GM12878 (cell line): Measurements from ENCODE around the gene KLK2. TPM values are rescaled to one million over a fixed set of nuclear protein-coding genes. Genes with fewer than 3 reads are reported as not detected.
A peak's percentile ranks its signal among the peaks of the same experiment; 100 is the strongest.

ENCODE experiments used
- CBFB ChIP-seq: IDR thresholded peaks from 2 replicates; pipeline ENCODE4 v1.6.1; 2016; ENCODE audit warnings: antibody characterized with exemption, low read depth
- CREB1 ChIP-seq: IDR thresholded peaks from 2 replicates; pipeline ENCODE4 v1.6.1; 2012; ENCODE audit warnings: low read depth, mild to moderate bottlenecking, inconsistent platforms
- JUNB ChIP-seq: IDR thresholded peaks from 2 replicates; pipeline ENCODE4 v1.6.1; 2016; ENCODE audit warnings: antibody characterized with exemption, mild to moderate bottlenecking
- LARP7 ChIP-seq: fragments of 450-650 bp; IDR thresholded peaks from 2 replicates; pipeline ENCODE4 v1.6.1; 2017; ENCODE audit warnings: mild to moderate bottlenecking
- NFYB ChIP-seq: IDR thresholded peaks from 2 replicates; pipeline ENCODE4 v1.6.1; 2011; ENCODE audit warnings: low read depth, mild to moderate bottlenecking, low read length, improper control_type of control experiment, moderate library complexity; ENCODE audit not compliant: insufficient read depth
- NR2C1 ChIP-seq: fragments of 450-650 bp; IDR thresholded peaks from 2 replicates; pipeline ENCODE4 v1.6.1; 2017; ENCODE audit warnings: antibody characterized with exemption, mild to moderate bottlenecking, moderate library complexity
- NR2C2 ChIP-seq: IDR thresholded peaks from 2 replicates; pipeline ENCODE4 v1.6.1; 2011; ENCODE audit warnings: borderline replicate concordance, low read depth; ENCODE audit not compliant: control insufficient read depth, insufficient read length
- POLR2A ChIP-seq: IDR thresholded peaks from 2 replicates; pipeline ENCODE4 v1.6.1; 2011; ENCODE audit warnings: low read depth, mild to moderate bottlenecking, low read length
- SIX5 ChIP-seq: IDR thresholded peaks from 2 replicates; pipeline ENCODE4 v1.6.1; 2011; ENCODE audit warnings: mild to moderate bottlenecking, low read depth, low read length, moderate library complexity; ENCODE audit not compliant: severe bottlenecking
- SMARCA5 ChIP-seq: fragments of 450-650 bp; IDR thresholded peaks from 2 replicates; pipeline ENCODE4 v1.6.1; 2017; ENCODE audit warnings: mild to moderate bottlenecking
- SREBF1 ChIP-seq: IDR thresholded peaks from 2 replicates; pipeline ENCODE4 v1.6.1; 2012; ENCODE audit warnings: mild to moderate bottlenecking, low read length
- ZNF207 ChIP-seq: fragments of 450-650 bp; IDR thresholded peaks from 2 replicates; pipeline ENCODE4 v1.6.1; 2014; ENCODE audit warnings: antibody characterized with exemption, mild to moderate bottlenecking, borderline replicate concordance
- polyA plus RNA-seq, 11 experiments: library from polyadenylated mRNA; depleted of rRNA in 4 of 11; unstranded in 6 of 11; stranded (reverse) in 5 of 11; fragments of >200 nt; fragmentation: Nextera tagmentation in 4 of 11; fragmentation: Illumina TruSeq in 1 of 11; extraction: Ambion mirVana in 4 of 11; extraction: Trizol in 1 of 11; gene quantifications; 1 replicate in 1 of 11; 2 replicates in 10 of 11; pipeline versions ENCODE4 v1.2.1 to v1.2.3, GENCODE V29; 2011 to 2016; ENCODE audit warnings: inconsistent platforms in 2 of 11, missing spikeins in 2 of 11, low read depth in 1 of 11
- total RNA-seq, 4 experiments: library from RNA; depleted of rRNA in 3 of 4; stranded (reverse); fragments of >200 nt in 3 of 4; fragmentation: Illumina TruSeq in 1 of 4; extraction: Trizol in 1 of 4; gene quantifications; 2 replicates each; pipeline versions ENCODE4 v1.2.1 to v1.2.3, GENCODE V29; 2013 to 2021
- TF ChIP-seq, protein P1 (sequence below): IDR thresholded peaks from 2 replicates; pipeline ENCODE4 v1.6.1; 2012; ENCODE audit warnings: low read length, inconsistent platforms
- TF ChIP-seq, protein P2 (sequence below): fragments of 450-650 bp; formaldehyde crosslinking; IDR thresholded peaks from 2 replicates; pipeline ENCODE4 v1.5.0; 2022; ENCODE audit warnings: mild to moderate bottlenecking, missing genetic modification characterization
- TF ChIP-seq, protein P3 (sequence below): fragments of 150-350 bp; IDR thresholded peaks from 2 replicates; pipeline ENCODE4 v1.6.1; 2014; ENCODE audit warnings: mild to moderate bottlenecking, low read depth, low read length
- TF ChIP-seq, protein P4 (sequence below): fragments of 450-650 bp; IDR thresholded peaks from 2 replicates; pipeline ENCODE4 v1.6.1; 2017; ENCODE audit warnings: mild to moderate bottlenecking, low read depth, inconsistent platforms; ENCODE audit not compliant: poor library complexity, severe bottlenecking
- TF ChIP-seq, protein P5 (sequence below): IDR thresholded peaks from 2 replicates; pipeline ENCODE4 v1.6.1; 2012; ENCODE audit warnings: low read depth, low read length, improper control_type of control experiment
- TF ChIP-seq, protein P6 (sequence below): IDR thresholded peaks from 2 replicates; pipeline ENCODE4 v1.6.1; 2012; ENCODE audit warnings: mild to moderate bottlenecking, low read depth, low read length

Gene KLK2
- total and polyA plus RNA-seq, 10 of the 15 experiments (the other 5 are each of a cell fraction or from before 2014, with no cell fraction given): 0.19 to 3.1 (median 1.2) TPM

DNA sequence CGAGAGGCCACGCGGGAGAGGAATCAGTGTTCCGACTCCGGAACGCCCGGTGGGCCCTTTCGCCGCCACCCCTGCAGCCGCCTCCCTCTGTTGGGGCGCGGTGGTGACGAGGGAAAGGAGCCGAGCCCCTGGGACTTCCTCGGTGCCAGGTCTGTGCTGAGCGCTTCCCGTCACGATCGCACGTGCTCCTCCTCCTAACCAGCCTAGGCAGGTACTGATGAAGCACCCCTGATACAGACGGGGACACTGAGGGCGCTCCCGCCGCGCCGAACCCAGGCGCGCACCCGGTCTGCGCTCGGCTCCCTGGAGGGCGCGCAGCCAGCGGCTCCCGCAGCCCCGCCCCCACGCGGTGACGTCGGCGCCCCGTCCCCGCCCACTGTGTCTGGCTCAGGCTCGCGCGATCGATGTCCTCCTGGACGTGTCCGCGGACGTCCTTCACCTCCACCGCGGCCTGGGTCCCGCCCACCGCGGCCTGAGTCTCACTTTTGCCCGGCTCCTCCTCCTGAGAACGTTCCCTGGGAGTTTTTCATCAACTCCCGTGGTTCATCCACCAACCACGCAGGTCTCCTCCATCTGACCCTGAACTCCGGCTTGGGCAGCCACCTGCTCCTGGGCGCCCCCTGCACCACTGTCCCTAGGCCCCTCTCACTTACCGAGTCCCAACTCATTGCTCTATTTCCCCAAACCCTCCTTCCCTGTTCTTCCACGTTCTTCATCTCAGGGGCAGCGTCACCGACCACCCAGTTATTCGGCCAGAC lies 37.3 kb upstream of the KLK2 start (continued):
- TF ChIP-seq, protein P1, sequence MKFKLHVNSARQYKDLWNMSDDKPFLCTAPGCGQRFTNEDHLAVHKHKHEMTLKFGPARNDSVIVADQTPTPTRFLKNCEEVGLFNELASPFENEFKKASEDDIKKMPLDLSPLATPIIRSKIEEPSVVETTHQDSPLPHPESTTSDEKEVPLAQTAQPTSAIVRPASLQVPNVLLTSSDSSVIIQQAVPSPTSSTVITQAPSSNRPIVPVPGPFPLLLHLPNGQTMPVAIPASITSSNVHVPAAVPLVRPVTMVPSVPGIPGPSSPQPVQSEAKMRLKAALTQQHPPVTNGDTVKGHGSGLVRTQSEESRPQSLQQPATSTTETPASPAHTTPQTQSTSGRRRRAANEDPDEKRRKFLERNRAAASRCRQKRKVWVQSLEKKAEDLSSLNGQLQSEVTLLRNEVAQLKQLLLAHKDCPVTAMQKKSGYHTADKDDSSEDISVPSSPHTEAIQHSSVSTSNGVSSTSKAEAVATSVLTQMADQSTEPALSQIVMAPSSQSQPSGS: no peak
- TF ChIP-seq, protein P2, sequence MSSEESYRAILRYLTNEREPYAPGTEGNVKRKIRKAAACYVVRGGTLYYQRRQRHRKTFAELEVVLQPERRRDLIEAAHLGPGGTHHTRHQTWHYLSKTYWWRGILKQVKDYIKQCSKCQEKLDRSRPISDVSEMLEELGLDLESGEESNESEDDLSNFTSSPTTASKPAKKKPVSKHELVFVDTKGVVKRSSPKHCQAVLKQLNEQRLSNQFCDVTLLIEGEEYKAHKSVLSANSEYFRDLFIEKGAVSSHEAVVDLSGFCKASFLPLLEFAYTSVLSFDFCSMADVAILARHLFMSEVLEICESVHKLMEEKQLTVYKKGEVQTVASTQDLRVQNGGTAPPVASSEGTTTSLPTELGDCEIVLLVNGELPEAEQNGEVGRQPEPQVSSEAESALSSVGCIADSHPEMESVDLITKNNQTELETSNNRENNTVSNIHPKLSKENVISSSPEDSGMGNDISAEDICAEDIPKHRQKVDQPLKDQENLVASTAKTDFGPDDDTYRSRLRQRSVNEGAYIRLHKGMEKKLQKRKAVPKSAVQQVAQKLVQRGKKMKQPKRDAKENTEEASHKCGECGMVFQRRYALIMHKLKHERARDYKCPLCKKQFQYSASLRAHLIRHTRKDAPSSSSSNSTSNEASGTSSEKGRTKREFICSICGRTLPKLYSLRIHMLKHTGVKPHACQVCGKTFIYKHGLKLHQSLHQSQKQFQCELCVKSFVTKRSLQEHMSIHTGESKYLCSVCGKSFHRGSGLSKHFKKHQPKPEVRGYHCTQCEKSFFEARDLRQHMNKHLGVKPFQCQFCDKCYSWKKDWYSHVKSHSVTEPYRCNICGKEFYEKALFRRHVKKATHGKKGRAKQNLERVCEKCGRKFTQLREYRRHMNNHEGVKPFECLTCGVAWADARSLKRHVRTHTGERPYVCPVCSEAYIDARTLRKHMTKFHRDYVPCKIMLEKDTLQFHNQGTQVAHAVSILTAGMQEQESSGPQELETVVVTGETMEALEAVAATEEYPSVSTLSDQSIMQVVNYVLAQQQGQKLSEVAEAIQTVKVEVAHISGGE (CRISPR knock-in tag): no peak
- TF ChIP-seq SIX5: no peak
- TF ChIP-seq SREBF1: no peak
- TF ChIP-seq, protein P3, sequence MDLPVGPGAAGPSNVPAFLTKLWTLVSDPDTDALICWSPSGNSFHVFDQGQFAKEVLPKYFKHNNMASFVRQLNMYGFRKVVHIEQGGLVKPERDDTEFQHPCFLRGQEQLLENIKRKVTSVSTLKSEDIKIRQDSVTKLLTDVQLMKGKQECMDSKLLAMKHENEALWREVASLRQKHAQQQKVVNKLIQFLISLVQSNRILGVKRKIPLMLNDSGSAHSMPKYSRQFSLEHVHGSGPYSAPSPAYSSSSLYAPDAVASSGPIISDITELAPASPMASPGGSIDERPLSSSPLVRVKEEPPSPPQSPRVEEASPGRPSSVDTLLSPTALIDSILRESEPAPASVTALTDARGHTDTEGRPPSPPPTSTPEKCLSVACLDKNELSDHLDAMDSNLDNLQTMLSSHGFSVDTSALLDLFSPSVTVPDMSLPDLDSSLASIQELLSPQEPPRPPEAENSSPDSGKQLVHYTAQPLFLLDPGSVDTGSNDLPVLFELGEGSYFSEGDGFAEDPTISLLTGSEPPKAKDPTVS: no peak
- TF ChIP-seq NR2C2: no peak
- TF ChIP-seq JUNB: no peak
- TF ChIP-seq, protein P4, sequence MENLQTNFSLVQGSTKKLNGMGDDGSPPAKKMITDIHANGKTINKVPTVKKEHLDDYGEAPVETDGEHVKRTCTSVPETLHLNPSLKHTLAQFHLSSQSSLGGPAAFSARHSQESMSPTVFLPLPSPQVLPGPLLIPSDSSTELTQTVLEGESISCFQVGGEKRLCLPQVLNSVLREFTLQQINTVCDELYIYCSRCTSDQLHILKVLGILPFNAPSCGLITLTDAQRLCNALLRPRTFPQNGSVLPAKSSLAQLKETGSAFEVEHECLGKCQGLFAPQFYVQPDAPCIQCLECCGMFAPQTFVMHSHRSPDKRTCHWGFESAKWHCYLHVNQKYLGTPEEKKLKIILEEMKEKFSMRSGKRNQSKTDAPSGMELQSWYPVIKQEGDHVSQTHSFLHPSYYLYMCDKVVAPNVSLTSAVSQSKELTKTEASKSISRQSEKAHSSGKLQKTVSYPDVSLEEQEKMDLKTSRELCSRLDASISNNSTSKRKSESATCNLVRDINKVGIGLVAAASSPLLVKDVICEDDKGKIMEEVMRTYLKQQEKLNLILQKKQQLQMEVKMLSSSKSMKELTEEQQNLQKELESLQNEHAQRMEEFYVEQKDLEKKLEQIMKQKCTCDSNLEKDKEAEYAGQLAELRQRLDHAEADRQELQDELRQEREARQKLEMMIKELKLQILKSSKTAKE: no peak
- TF ChIP-seq CREB1: peak; percentile 87
- no peak for TF ChIP-seq SMARCA5
- TF ChIP-seq NR2C1: no peak
- no peak for TF ChIP-seq NFYB
- TF ChIP-seq POLR2A: peak; percentile 89
- TF ChIP-seq CBFB: no peak
- peak; percentile 72 for TF ChIP-seq LARP7
- TF ChIP-seq, protein P5, sequence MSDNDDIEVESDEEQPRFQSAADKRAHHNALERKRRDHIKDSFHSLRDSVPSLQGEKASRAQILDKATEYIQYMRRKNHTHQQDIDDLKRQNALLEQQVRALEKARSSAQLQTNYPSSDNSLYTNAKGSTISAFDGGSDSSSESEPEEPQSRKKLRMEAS: peak; percentile 33; the same call in 1 of the 2 replicates
- no peak for TF ChIP-seq ZNF207
- TF ChIP-seq, protein P6, sequence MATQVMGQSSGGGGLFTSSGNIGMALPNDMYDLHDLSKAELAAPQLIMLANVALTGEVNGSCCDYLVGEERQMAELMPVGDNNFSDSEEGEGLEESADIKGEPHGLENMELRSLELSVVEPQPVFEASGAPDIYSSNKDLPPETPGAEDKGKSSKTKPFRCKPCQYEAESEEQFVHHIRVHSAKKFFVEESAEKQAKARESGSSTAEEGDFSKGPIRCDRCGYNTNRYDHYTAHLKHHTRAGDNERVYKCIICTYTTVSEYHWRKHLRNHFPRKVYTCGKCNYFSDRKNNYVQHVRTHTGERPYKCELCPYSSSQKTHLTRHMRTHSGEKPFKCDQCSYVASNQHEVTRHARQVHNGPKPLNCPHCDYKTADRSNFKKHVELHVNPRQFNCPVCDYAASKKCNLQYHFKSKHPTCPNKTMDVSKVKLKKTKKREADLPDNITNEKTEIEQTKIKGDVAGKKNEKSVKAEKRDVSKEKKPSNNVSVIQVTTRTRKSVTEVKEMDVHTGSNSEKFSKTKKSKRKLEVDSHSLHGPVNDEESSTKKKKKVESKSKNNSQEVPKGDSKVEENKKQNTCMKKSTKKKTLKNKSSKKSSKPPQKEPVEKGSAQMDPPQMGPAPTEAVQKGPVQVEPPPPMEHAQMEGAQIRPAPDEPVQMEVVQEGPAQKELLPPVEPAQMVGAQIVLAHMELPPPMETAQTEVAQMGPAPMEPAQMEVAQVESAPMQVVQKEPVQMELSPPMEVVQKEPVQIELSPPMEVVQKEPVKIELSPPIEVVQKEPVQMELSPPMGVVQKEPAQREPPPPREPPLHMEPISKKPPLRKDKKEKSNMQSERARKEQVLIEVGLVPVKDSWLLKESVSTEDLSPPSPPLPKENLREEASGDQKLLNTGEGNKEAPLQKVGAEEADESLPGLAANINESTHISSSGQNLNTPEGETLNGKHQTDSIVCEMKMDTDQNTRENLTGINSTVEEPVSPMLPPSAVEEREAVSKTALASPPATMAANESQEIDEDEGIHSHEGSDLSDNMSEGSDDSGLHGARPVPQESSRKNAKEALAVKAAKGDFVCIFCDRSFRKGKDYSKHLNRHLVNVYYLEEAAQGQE: no peak
